GM23338 (cell line): ENCODE data around the gene USP36. TPM values are rescaled to one million over a fixed set of nuclear protein-coding genes. Genes with fewer than 3 reads are reported as not detected.

Experiments
- ATAC-seq: fragments of 200-7000 bp; cut with Tn5 transposase; 3 replicates; pipeline ENCODE4 v1.9.1; 2020
- DNase-seq: peaks from one replicate; pipeline ENCODE4 v3.0.0-alpha.2; 2015; ENCODE audit warnings: low spot score
- H2AFZ ChIP-seq: fragments of 200-600 bp; sonication (generic); 2 replicates; pipeline ENCODE4 v1.8.0; 2016; ENCODE audit warnings: antibody characterized with exemption, mild to moderate bottlenecking, moderate library complexity
- H3F3A ChIP-seq: fragments of 200-600 bp; sonication (generic); replicated peaks from 2 replicates; pipeline ENCODE4 v1.8.0; 2017; ENCODE audit warnings: antibody characterized with exemption, mixed run types, low read depth
- H3K27ac ChIP-seq: fragments of 200-600 bp; sonication (generic); 2 replicates; pipeline ENCODE4 v1.6.1; 2016; ENCODE audit warnings: low read depth
- H3K27me3 ChIP-seq: fragments of 200-600 bp; sonication (generic); 2 replicates; pipeline ENCODE4 v1.8.0; 2016; ENCODE audit warnings: mild to moderate bottlenecking, mixed run types, moderate library complexity; ENCODE audit not compliant: insufficient read depth
- H3K36me3 ChIP-seq: fragments of 200-600 bp; sonication (generic); 2 replicates; pipeline ENCODE4 v1.8.0; 2016; ENCODE audit warnings: mild to moderate bottlenecking; ENCODE audit not compliant: insufficient read depth
- H3K4me1 ChIP-seq: fragments of 200-600 bp; sonication (generic); 2 replicates; pipeline ENCODE4 v1.8.0; 2016; ENCODE audit warnings: mild to moderate bottlenecking, moderate library complexity; ENCODE audit not compliant: insufficient read depth
- H3K4me2 ChIP-seq: fragments of 200-600 bp; sonication (generic); 2 replicates; pipeline ENCODE4 v1.7.1; 2017; ENCODE audit warnings: mixed run types
- H3K4me3 ChIP-seq: fragments of 200-600 bp; sonication (generic); 2 replicates; pipeline ENCODE4 v1.6.1; 2016; ENCODE audit warnings: mixed run types
- H3K79me2 ChIP-seq: fragments of 200-600 bp; sonication (generic); replicated peaks from 2 replicates; pipeline ENCODE4 v1.8.0; 2017; ENCODE audit warnings: mild to moderate bottlenecking; ENCODE audit not compliant: insufficient read depth
- H3K9me2 ChIP-seq: fragments of 200-600 bp; sonication (generic); 2 replicates; pipeline ENCODE4 v1.8.0; 2017; ENCODE audit not compliant: insufficient read depth
- H4K20me1 ChIP-seq: fragments of 200-600 bp; sonication (generic); replicated peaks from 2 replicates; pipeline ENCODE4 v1.8.0; 2017; ENCODE audit warnings: mild to moderate bottlenecking; ENCODE audit not compliant: insufficient read depth
- H3K27ac Mint-ChIP-seq: 2 replicates; pipeline ENCODE4 v1.8.0; 2020; ENCODE audit warnings: inconsistent platforms, mild to moderate bottlenecking, moderate library complexity, mixed read lengths
- H3K27me3 Mint-ChIP-seq: 3 replicates; pipeline ENCODE4 v1.8.0; 2022; ENCODE audit warnings: low read depth, mild to moderate bottlenecking, moderate library complexity, mixed read lengths, inconsistent platforms; ENCODE audit not compliant: insufficient read depth, poor library complexity
- H3K36me3 Mint-ChIP-seq: 3 replicates; pipeline ENCODE4 v1.8.0; 2021; ENCODE audit warnings: low read depth, mild to moderate bottlenecking, inconsistent platforms, moderate library complexity, mixed read lengths
- H3K4me1 Mint-ChIP-seq: 3 replicates; pipeline ENCODE4 v1.8.0; 2020; ENCODE audit warnings: mild to moderate bottlenecking, inconsistent platforms, mixed read lengths
- H3K4me3 Mint-ChIP-seq: 3 replicates; pipeline ENCODE4 v1.8.0; 2021; ENCODE audit warnings: moderate library complexity, mild to moderate bottlenecking, inconsistent platforms, mixed read lengths
- H3K9me3 Mint-ChIP-seq: 3 replicates; pipeline ENCODE4 v1.8.0; 2020; ENCODE audit warnings: moderate library complexity, mild to moderate bottlenecking, inconsistent platforms, mixed read lengths
- ETS1 ChIP-seq: IDR thresholded peaks from 2 replicates; pipeline ENCODE4 v1.6.1; 2016; ENCODE audit warnings: antibody characterized with exemption
- EZH2 ChIP-seq: fragments of 200-600 bp; sonication (generic); IDR thresholded peaks from one replicate; pipeline ENCODE4 v1.8.0; 2017; ENCODE audit warnings: antibody characterized with exemption, mild to moderate bottlenecking, low read depth; ENCODE audit not compliant: unreplicated experiment
- EZH2phosphoT487 ChIP-seq: fragments of 200-600 bp; sonication (generic); IDR thresholded peaks from one replicate; pipeline ENCODE4 v1.8.1; 2018; ENCODE audit warnings: antibody characterized with exemption; ENCODE audit not compliant: unreplicated experiment
- JUNB ChIP-seq: IDR thresholded peaks from one replicate; pipeline ENCODE4 v1.6.1; 2016; ENCODE audit warnings: antibody characterized with exemption; ENCODE audit not compliant: unreplicated experiment
- REST ChIP-seq: IDR thresholded peaks from one replicate; pipeline ENCODE4 v1.6.1; 2018; ENCODE audit warnings: antibody characterized with exemption; ENCODE audit not compliant: unreplicated experiment
- STAT1 ChIP-seq: IDR thresholded peaks from one replicate; pipeline ENCODE4 v1.6.1; 2016; ENCODE audit warnings: antibody characterized with exemption; ENCODE audit not compliant: unreplicated experiment
- ZNF114 ChIP-seq: fragments of 250-450 bp; sonication (Bioruptor Pico); IDR thresholded peaks from 2 replicates; pipeline ENCODE4 v1.5.0; 2020; ENCODE audit warnings: mild to moderate bottlenecking, moderate library complexity
- polyA plus RNA-seq: library from polyadenylated mRNA; unstranded; fragments of >200 nt; fragmentation: Nextera tagmentation; extraction: Ambion mirVana; gene quantifications from 2 replicates; pipeline ENCODE4 v1.2.1, GENCODE V29; 2016
- total RNA-seq: library from RNA; depleted of rRNA; stranded (reverse); fragments of >200 nt; shearing (Covaris generic); gene quantifications from 2 replicates; pipeline ENCODE4 v1.2.3, GENCODE V29; 2014

USP36 gene
- total and polyA plus RNA-seq, 2 experiments from 2014 or later: 36.2 to 55.5 TPM

GRCh38 chr17:78847052-78847451 lies 6.4 kb upstream of the USP36 start:
- no peaks in the 10 kb centered on the region for H4K20me1 ChIP-seq
- no peak overlapping the region for H2AFZ ChIP-seq
- no peaks in the 10 kb centered on the region for H3K9me2 ChIP-seq
- H3K27me3 Mint-ChIP-seq: peaks cover 3% of the 10 kb centered on the region
- no peaks in the 10 kb centered on the region; the same call in 2 of the 3 replicates for H3K9me3 Mint-ChIP-seq
- H3K4me3 ChIP-seq: no peak overlapping the region
- H3K36me3 ChIP-seq: no peaks in the 10 kb centered on the region
- no peaks in the 10 kb centered on the region for H3K36me3 Mint-ChIP-seq
- H3K27ac Mint-ChIP-seq: no peak overlapping the region
- TF ChIP-seq EZH2phosphoT487 (no peak), ZNF114 (CRISPR knock-in tag) (no peak), REST (no peak)
- 0 out of 2 replicates have a peak, but pooled peaks cover 3% of the 10 kb centered on the region for H3F3A ChIP-seq
- ATAC-seq: no peak
- no peaks in the 10 kb centered on the region for H3K79me2 ChIP-seq
- no peaks in the 10 kb centered on the region for H3K27me3 ChIP-seq
- no peak overlapping the region for H3K4me3 Mint-ChIP-seq
- H3K4me1 Mint-ChIP-seq: peaks cover 2% of the 10 kb centered on the region; the same call in 2 of the 3 replicates
- no peak overlapping the region for H3K27ac ChIP-seq
- no peak for DNase-seq
- H3K4me2 ChIP-seq: no peak overlapping the region
- no peaks in the 10 kb centered on the region for H3K4me1 ChIP-seq

GRCh38 chr17:78844301-78845005 lies 3.8 kb upstream of the USP36 start:
- Histone ChIP-seq H2AFZ (no peak overlapping the region), H3K27me3 (no peaks in the 10 kb centered on the region), H3F3A (0 out of 2 replicates have a peak, but pooled peaks cover 3% of the 10 kb centered on the region), H3K27ac (no peak overlapping the region), H3K36me3 (no peaks in the 10 kb centered on the region), H3K9me2 (no peaks in the 10 kb centered on the region), H3K79me2 (peaks cover 5% of the 10 kb centered on the region), H3K4me2 (no peak overlapping the region), H3K4me3 (no peak overlapping the region), H4K20me1 (peaks cover 1% of the 10 kb centered on the region; the same call in 1 of the 2 replicates), H3K4me1 (peaks cover 5% of the 10 kb centered on the region)
- H3K27me3 Mint-ChIP-seq: peaks cover 8% of the 10 kb centered on the region
- peaks cover 10% of the 10 kb centered on the region for H3K4me1 Mint-ChIP-seq
- H3K36me3 Mint-ChIP-seq: no peaks in the 10 kb centered on the region; the same call in 2 of the 3 replicates
- H3K27ac Mint-ChIP-seq: no peak overlapping the region
- DNase-seq: no peak
- no peak for ATAC-seq
- H3K9me3 Mint-ChIP-seq: no peaks in the 10 kb centered on the region; the same call in 1 of the 3 replicates
- H3K4me3 Mint-ChIP-seq: no peak overlapping the region
- TF ChIP-seq EZH2 (no peak), ZNF114 (CRISPR knock-in tag) (no peak), JUNB (no peak), ETS1 (no peak), REST (no peak), EZH2phosphoT487 (no peak), STAT1 (no peak)
